ENCODE data around the gene ITGB2.
A peak's percentile ranks its signal among the peaks of the same experiment; 100 is the strongest.
"Not testable (repeated sequence)": the region's sequence is repeated elsewhere in the genome, so short reads cannot be mapped to it uniquely, and the experiment has no call there.

Gene ITGB2

GRCh38 chr21:44942566-44942965 lies 21.9 kb upstream of the ITGB2 start:
- DNase-seq (ENCODE audit: low read depth in 4 of 4, low spot score in 1 of 4): no peak

- no peak for DNase-seq (ENCODE audit: low read depth in 4 of 4, low spot score in 1 of 4)
These were observed 20.9 kb upstream of the ITGB2 start for GRCh38 chr21:44941567-44941966.

- no peak for DNase-seq (ENCODE audit: low read depth in 4 of 4, low spot score in 1 of 4)
These were observed 19.5 kb upstream of the ITGB2 start for GRCh38 chr21:44940116-44940631.

GRCh38 chr21:44939532-44940115 lies 18.9 kb upstream of the ITGB2 start, which contains the start of gene SLX9:
Gene SLX9 (plus strand): TSS chr21:44940029. CDS start chr21:44940058, 29 bp downstream.
- peak; percentile 56 to 75 (median 70) for DNase-seq (ENCODE audit: low read depth in 4 of 4, low spot score in 1 of 4)

- no peak for DNase-seq (ENCODE audit: low read depth in 4 of 4, low spot score in 1 of 4)
These were observed 18.3 kb upstream of the ITGB2 start for GRCh38 chr21:44938772-44939531.

GRCh38 chr21:44935533-44935927 lies 14.8 kb upstream of the ITGB2 start:
- no peak for DNase-seq (ENCODE audit: low read depth in 4 of 4, low spot score in 1 of 4)

- no peak for DNase-seq (ENCODE audit: low read depth in 4 of 4, low spot score in 1 of 4)
These were observed 14.3 kb upstream of the ITGB2 start for GRCh38 chr21:44934797-44935532.

- no peak for DNase-seq (ENCODE audit: low read depth in 4 of 4, low spot score in 1 of 4)
These were observed 13.6 kb upstream of the ITGB2 start for GRCh38 chr21:44934276-44934675.

- DNase-seq (ENCODE audit: low read depth in 4 of 4, low spot score in 1 of 4): no peak
These were observed 13.2 kb upstream of the ITGB2 start for GRCh38 chr21:44933918-44934260.

GRCh38 chr21:44933199-44933917 lies 12.7 kb upstream of the ITGB2 start:
- no peak for DNase-seq (ENCODE audit: low read depth in 4 of 4, low spot score in 1 of 4)

GRCh38 chr21:44932408-44933181 lies 11.9 kb upstream of the ITGB2 start:
- peak in 1 of 4 experiments; percentile 57 for DNase-seq (ENCODE audit: low read depth in 4 of 4, low spot score in 1 of 4)

GRCh38 chr21:44931501-44932407 lies 11.1 kb upstream of the ITGB2 start:
- no peak for DNase-seq (ENCODE audit: low read depth in 4 of 4, low spot score in 1 of 4)

- DNase-seq (ENCODE audit: low read depth in 4 of 4, low spot score in 1 of 4): no peak
These were observed 10.4 kb upstream of the ITGB2 start for GRCh38 chr21:44931137-44931500.

- DNase-seq (ENCODE audit: low read depth in 4 of 4, low spot score in 1 of 4): no peak
These were observed 9.9 kb upstream of the ITGB2 start for GRCh38 chr21:44930543-44930981.

GRCh38 chr21:44929799-44930542 lies 9.3 kb upstream of the ITGB2 start:
- DNase-seq (ENCODE audit: low read depth in 4 of 4, low spot score in 1 of 4): no peak

GRCh38 chr21:44929242-44929798 lies 8.6 kb upstream of the ITGB2 start:
- no peak for DNase-seq (ENCODE audit: low read depth in 4 of 4, low spot score in 1 of 4)

- not testable (repeated sequence) for DNase-seq (ENCODE audit: low read depth in 4 of 4, low spot score in 1 of 4)
These were observed 8.0 kb upstream of the ITGB2 start for GRCh38 chr21:44928500-44929241.
